Right lobe of liver (tissue), 4 donors: ENCODE measurements around the gene RRM2.

ENCODE experiments used
- POLR2A ChIP-seq: fragments of 450-650 bp; IDR thresholded peaks from one replicate; pipeline ENCODE4 v1.6.1; 2017; ENCODE audit warnings: antibody characterized with exemption, mild to moderate bottlenecking
- TF ChIP-seq, protein P1 (sequence below), 4 donors: fragments of 200-600 bp in 3 of 4; fragments of 450-650 bp in 1 of 4; IDR thresholded peaks; one replicate each; pipeline versions ENCODE4 v1.5.1 to v1.8.0; 2016 to 2022; ENCODE audit warnings: antibody characterized with exemption in 4 of 4, mild to moderate bottlenecking in 2 of 4
- donor health status: DM: no; HTN: no; CAD: no.
- donor health status: DM: no; HTN: no; CAD: no.
- donor health status: DM: no; HTN: yes; CAD: no.

DNA sequence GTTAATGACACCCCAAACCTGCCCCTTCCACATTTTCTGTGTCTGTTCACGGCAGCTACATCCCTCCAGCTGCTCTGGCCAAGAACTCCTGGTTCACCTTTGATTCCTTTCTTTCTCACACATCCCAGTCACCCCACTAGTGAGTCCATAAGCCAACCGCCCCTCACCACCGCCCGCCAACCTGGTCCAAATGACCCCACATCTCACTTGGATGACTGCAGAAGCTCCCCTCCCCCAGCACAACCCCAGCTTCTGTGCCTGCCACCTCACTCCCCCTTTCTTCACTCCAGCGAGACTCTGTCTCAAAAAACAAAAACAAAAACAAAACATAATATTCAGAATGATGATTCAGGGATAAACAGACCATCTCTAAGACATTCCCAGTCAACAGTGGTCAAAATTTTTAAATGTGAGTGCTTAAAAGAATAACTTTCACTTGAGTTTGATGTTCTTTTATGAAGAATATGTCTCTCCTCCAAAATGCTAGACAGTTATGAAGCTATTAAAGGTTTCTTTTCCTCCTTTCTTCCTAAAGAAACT, 45.5 kb upstream of the RRM2 start:
- TF ChIP-seq, protein P1, sequence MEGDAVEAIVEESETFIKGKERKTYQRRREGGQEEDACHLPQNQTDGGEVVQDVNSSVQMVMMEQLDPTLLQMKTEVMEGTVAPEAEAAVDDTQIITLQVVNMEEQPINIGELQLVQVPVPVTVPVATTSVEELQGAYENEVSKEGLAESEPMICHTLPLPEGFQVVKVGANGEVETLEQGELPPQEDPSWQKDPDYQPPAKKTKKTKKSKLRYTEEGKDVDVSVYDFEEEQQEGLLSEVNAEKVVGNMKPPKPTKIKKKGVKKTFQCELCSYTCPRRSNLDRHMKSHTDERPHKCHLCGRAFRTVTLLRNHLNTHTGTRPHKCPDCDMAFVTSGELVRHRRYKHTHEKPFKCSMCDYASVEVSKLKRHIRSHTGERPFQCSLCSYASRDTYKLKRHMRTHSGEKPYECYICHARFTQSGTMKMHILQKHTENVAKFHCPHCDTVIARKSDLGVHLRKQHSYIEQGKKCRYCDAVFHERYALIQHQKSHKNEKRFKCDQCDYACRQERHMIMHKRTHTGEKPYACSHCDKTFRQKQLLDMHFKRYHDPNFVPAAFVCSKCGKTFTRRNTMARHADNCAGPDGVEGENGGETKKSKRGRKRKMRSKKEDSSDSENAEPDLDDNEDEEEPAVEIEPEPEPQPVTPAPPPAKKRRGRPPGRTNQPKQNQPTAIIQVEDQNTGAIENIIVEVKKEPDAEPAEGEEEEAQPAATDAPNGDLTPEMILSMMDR (IDR thresholded peaks at IDR 0.05) = no peak
- TF ChIP-seq POLR2A = no peak
